DMS79 (cell line): ENCODE measurements around the gene SMYD4.
"Not testable (repeated sequence)": the region's sequence is repeated elsewhere in the genome, so short reads cannot be mapped to it uniquely, and the experiment has no call there.

Experiments
- DNase-seq: peaks from one replicate; lab custom pipeline; 2025; lab: John Stamatoyannopoulos, UW

The SMYD4 gene

DNA sequence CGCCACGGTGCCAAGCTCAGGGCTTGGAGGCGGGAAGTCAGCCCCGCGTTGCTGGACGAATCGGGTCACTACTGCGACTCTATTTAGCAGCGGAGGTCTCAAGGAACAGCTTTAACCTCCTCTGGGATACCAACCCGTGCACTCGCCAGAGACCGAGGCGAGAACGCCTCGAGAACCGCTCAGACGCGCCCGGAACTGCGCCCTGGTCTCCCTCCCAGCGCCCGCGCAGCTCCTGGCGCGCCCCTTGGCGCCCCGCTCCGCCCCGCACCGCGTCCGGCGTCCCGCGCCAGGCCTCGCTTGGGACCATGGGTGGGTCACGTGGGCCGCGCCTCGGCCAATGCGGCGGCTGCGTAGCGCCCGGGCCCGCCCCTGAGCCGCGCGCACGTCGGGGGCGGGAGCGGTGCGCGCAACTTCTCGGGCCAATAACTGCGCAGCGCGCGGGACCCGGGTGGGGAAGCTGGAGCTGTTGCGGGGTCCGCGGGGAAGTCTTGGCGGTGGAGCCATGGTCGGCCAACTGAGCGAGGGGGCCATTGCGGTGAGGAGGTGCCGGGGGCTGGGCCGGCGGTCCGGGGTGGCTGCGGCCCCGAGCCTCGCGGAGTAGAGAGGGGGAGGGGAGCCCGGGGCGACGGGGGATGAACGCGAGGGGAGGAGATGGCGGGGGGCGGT is at the start of gene SMYD4, which contains the start of gene RPA1:
Gene SMYD4, minus strand, starts transcription at position 311 of the 666 bp plus-strand sequence. CDS start 1,908 bp downstream, outside the sequence.
Gene RPA1, plus strand, starts transcription at position 414 of the 666 bp plus-strand sequence. Its CDS starts 89 bp downstream, at position 503.
- DNase-seq = peak; percentile 71

DNA sequence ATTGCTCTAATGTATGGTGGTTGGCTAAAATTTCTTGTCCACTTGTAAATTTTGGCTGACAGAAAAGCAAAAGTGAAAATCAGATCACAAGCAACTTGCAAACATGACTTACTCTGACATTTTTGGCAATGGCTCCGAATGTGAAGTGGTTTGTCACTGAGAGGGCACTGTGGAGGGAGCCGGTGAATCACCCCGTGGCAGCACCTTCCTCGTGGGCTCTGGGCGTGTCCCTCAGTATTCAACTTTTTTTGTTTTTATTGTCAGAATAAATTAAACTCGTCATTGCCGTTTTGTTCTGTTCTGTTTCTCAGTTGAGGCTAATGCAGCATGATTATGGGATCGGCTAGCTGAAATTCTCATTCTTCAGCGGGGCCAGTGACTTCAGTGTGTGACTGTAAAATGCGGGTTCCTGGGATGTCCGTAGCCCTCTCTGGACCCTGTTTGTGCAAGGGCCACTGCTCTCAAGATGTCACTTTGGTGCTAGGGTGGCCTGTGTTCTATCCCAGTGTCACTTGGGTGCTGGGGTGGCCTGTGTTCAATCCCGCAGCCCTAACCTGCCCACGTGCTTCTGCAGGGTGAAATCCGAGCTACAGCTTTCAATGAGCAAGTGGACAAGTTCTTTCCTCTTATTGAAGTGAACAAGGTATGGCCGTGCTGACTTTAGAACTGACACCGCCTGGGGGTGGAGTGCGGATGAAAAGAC is 48.9 kb upstream of the SMYD4 start:
- DNase-seq = no peak

- no peak for DNase-seq
Observed at GRCh38 chr17:1875597-1875996, 45.9 kb upstream of the SMYD4 start.

DNA sequence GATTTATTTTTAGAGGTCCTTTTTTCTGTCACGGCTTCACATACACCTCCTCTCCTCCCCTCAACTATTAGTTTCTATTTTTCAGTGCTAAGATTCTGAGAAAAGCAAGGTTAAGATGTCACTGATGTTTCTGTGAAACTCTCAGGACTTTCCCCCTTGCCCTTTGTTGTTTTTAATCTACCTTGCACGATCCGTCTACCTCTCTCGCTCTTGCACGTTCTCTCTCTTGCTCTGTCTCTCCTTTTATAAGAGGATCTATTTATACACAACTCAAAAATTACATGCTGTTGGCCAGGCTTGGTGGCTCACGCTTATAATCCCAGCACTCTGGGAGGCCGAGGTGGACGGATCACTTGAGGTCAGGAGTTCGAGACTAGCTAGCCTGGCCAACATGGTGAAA is 43.7 kb upstream of the SMYD4 start:
- no peak for DNase-seq

DNA sequence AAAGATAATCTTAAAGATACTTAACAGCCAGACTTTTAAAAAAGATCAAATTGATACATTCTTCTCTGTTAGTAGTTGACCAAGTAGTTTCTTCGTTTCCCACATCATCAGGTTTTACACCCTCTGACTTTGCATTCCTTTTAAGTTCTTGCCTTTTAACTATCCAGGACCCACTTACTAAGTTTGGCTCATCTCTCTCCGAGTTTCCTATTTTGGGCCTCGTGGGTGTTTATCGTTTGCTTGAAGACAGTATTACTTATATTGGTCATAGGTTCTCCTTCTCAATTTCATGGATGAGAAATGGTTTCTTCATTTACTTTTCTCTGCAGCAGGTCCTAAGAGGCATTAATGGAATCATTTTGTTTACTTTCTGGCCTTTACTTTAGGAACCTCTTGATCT is 43.3 kb upstream of the SMYD4 start:
- DNase-seq = no peak

DNA sequence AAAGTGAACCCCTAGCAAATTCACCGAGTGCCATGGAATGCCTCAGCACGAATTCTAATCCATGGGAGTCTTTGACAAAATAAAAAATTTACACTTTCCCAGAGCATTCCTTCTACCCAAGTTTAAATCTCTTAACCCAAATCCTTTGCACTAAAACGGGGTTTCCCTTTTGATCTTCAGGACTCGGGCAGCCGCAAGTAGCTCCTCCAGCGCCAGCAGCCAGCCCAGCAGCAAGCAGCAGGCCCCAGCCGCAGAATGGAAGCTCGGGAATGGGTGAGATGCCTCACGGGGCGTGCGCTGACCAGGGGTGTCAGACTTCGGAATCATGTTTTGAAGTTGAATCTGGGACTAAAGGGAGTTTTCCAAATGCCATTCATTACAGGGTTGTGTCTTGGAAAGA is 42.6 kb upstream of the SMYD4 start:
- DNase-seq = no peak

GRCh38 chr17:1871756-1872155 is 42.1 kb upstream of the SMYD4 start:
- DNase-seq = no peak

DNA sequence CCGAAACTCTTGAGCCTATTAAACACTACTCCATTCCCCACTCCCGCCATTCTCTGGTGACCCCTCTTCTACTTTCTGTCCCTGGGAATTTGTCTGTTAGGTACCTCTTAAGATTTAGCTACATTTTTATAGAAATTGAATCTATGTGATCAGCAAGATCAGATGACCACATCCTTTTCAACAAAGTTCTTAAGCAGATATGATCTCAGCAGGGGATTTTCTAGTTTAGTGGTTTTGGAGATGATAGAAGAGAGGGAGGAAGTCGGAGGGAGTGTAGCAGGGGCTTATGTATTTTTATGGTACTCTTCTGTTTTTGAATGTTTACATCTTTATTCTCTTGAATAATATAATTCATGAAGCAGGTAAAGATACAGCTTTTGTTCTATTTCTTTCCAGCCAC is 40.9 kb upstream of the SMYD4 start:
- DNase-seq = no peak

DNA sequence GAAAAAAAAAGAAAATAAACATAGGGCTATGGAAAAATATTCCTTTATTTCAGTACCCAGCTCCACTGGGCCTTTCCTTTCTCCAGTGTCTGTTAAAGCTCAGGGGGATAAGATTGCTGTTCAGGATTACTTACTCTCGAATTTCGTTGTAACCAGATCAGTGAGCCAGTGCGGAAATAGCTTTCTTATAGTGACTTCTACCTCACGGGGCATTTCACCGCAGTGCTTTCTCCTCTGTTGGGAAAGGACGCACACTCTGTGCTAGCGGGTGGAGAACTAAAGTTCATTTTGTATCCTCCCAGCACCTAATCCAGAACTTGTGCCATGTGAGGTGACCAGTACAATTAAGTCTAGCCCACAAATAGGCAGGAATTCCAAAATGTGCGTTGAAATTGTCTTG is 38.4 kb upstream of the SMYD4 start:
- no peak for DNase-seq

DNA sequence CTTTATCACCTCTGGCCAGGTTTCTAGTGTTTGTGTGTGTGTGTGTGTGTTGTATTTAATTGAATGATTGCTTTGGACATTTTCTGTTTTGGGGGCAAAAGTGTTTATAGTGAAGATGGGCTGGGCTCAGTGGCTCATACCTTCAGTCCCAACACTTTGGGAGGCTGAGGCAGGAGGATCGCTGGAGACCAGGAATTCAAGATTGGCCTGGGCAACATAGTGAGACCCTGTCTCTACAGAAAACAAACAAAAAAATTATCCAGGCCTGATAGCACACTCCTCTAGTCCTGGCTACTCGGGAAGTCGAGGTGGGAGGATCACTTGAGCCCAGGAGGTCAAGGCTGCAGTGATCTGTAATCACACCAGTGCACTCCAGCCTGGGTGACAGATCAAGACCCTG is 37.6 kb upstream of the SMYD4 start:
- no peak for DNase-seq

DNA sequence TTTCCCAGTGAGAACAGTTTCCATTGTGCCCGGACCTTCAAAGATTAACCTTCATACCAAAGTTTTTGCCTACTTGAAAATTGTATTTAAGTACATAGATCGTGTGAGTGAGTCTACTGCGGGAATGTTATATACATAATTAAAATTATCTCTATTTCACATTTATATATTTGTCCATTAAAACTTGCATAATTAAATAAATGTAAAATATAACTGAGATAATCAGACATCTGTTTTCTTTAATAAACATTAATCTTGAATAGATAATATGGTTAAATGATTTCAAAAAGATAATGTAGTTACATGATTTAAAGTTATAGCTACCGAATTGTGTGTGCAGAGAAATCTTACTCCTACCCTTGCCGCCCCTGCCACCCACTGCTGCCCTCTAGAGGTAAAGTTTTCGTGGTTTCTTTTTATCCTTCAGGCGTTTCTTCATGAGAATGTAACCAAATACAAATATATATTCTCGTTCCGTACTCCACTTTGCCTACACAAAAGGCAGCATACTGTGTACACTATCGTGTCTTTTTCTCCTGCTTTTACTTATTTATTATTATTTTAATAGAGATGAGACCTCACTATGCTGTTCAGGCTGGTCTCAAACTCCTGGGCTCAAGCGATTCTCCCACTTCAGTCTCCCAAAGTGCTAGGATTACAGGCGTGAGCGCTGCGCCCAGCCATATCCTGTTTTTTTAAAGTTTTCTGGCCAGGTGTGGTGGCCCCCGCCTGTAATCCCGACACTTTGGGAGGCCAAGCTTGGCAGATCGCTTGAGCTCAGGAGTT is 35.7 kb upstream of the SMYD4 start:
- DNase-seq = peak; percentile 23

- no peak for DNase-seq
Observed at GRCh38 chr17:1861391-1862010, 31.8 kb upstream of the SMYD4 start.

- no peak for DNase-seq
Observed at GRCh38 chr17:1860978-1861377, 31.3 kb upstream of the SMYD4 start.

GRCh38 chr17:1856462-1856861 is 26.8 kb upstream of the SMYD4 start:
- not testable (repeated sequence) for DNase-seq

DNA sequence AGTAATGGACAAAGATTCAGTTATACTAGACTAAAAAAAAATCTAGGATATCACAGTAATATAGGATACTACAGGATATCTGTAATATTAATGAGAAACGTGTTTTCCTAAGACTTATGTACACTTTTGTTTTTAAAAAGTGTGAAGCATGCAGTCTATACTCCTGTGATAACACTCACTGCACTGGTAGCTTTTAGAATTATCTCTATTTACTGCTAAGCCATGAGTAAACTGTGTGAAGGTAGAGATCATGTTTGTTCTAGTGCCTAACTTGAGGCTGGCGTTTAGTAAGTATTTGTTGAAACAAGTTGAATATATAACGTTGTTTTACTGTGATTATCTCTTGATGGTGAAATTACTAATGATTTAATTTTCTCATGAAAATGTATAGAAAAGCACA is 24.0 kb upstream of the SMYD4 start:
- no peak for DNase-seq

GRCh38 chr17:1852327-1852726 is 22.6 kb upstream of the SMYD4 start:
- no peak for DNase-seq

DNA sequence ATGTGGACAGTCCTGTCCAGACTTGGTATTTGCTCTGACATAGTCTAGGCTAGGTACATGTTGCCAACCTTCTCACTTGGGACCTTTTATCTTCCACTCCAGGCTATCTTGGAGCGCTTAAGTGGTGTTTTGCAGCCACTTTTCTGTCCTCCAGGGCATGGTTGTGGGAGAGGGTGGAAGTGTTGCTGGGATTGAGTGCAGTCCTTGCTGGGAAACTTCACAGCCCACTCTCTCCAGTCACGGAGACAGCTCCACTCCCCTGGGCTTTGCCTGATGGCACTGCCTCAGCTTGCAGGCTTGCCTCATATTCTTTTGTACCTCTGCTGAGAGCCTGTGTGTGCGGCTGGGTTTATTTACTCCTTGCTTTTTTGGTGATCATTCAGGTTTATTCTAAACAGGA is 17.5 kb upstream of the SMYD4 start:
- peak; percentile 89 for DNase-seq

DNA sequence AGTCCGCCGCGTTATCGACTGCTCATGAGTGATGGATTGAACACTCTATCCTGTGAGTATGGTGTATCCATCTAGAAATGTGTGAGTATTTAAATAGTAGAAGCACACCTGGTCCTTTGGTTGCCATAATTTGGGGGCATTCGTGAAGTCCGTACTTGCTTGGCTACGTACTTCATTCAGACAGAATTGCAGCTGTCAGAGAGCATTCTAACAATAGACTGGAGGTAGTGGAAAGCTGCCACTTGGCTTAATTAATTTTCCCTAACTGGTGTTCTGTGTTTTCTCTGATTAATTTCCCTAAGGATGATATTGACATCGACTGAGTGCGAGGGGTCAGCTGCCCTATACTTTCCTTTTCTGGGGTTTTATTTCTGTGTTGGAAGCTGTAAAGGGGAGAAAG is 14.2 kb upstream of the SMYD4 start:
- no peak for DNase-seq

DNA sequence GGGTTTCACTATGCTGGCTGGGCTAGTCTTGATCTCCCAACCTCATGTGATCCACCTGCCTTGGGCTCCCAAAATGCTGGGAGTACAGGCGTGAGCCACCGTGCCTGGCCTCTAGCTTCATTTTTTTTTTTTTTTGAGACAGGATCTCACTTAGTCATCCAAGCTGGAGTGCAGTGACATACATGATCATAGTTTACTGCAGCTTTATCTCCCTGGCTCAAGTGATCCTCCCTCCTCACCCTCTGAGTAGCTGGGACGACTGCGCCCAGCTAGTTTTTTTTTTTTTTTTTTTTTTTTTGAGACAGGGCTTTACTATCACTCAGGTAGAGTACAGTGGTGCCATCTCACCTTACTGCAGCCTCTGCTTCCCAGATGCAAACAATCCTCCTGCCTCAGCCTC is 9.8 kb upstream of the SMYD4 start:
- no peak for DNase-seq

- no peak for DNase-seq
Observed at GRCh38 chr17:1834380-1835149, 4.9 kb upstream of the SMYD4 start.

DNA sequence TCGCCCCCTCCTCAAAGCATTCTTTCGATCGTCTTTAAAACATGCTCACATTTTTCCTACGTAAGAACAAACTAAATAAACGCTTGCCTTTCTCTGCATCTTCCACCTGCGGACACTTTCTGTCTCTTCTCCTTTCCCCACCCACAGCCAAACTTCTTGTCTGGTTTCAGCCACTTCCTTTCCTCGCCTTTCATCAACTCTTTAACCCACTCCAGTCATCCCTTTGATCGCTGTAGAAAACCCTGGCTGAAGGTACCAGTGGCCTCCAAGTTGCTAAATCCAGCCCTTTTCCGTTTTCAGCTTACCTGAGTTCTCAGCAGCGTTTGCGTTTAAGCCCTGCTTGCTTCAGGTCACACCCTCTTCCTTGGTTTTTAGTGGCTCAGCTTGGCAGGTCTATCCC is 586 bp upstream of the SMYD4 start:
- DNase-seq = peak; percentile 5

DNA sequence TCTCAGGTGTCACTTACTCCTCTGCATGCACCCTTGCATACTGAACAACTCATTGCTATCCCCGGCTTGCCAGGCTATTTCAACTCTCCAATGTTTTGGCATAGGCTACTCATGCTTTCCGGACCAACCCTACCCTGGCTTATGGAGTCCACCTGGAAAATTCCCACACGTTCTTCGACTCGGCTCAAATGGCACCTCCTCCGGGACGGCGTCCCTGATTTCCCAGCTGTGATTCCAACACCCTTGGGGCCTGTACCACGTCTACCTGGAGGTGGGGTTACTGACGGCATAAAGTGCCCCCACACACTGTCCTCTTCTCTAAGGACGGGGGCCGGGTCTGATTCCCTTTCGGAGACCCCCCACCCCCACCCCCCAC is 498 bp downstream of the SMYD4 start:
- DNase-seq = no peak
